Activated CD8-positive, alpha-beta T cell treated with anti-CD3 and anti-CD28 coated beads for 36 hours (primary cell): ENCODE data around the gene KLHL22. TPM values are rescaled to one million over a fixed set of nuclear protein-coding genes. Genes with fewer than 3 reads are reported as not detected.
"Not testable (repeated sequence)": the region's sequence is repeated elsewhere in the genome, so short reads cannot be mapped to it uniquely, and the experiment has no call there.

Source experiments
- ATAC-seq: fragments of 200-7000 bp; cut with Tn5 transposase; one replicate; pipeline ENCODE4 v1.10.0; 2021; ENCODE audit warnings: mild to moderate bottlenecking, moderate library complexity
- CTCF ChIA-PET: fragments of 350-600 bp; sonication (Branson Sonifier 250); formaldehyde crosslinking; loops from one replicate; lab custom pipeline; 2021; ENCODE audit warnings: antibody characterized with exemption; lab: Charles Lee
- POLR2A ChIA-PET: fragments of 350-600 bp; sonication (Branson Sonifier 250); formaldehyde crosslinking; loops from one replicate; lab custom pipeline; 2021; ENCODE audit warnings: antibody characterized with exemption; lab: Charles Lee
- DNase-seq: peaks from one replicate; pipeline ENCODE4 v3.0.0-alpha.2; 2020
- H3K27ac Mint-ChIP-seq: one replicate; pipeline ENCODE4 v1.8.0; 2021; ENCODE audit warnings: mild to moderate bottlenecking, mixed read lengths
- H3K27me3 Mint-ChIP-seq: one replicate; pipeline ENCODE4 v1.8.0; 2021; ENCODE audit warnings: mixed read lengths
- H3K36me3 Mint-ChIP-seq: one replicate; pipeline ENCODE4 v1.8.0; 2021; ENCODE audit warnings: low read depth, mixed read lengths
- H3K4me1 Mint-ChIP-seq: one replicate; pipeline ENCODE4 v1.8.0; 2021; ENCODE audit warnings: low read depth, mixed read lengths
- H3K4me3 Mint-ChIP-seq: one replicate; pipeline ENCODE4 v1.8.0; 2021; ENCODE audit warnings: mild to moderate bottlenecking, moderate library complexity, mixed read lengths
- H3K9me3 Mint-ChIP-seq: one replicate; pipeline ENCODE4 v1.8.0; 2021; ENCODE audit warnings: mixed read lengths
- intact Hi-C: fragments of 100-400 bp; cut with micrococcal nuclease; formaldehyde crosslinking; loops from one replicate; pipeline ENCODE4 v1.10.0; 2022
- total RNA-seq, 2 experiments: library from RNA; stranded (reverse); gene quantifications; one replicate each; pipeline ENCODE4 v1.2.3, GENCODE V29; 2021
- TF ChIP-seq, protein P1 (sequence below): fragments of 200-600 bp; IDR thresholded peaks from one replicate; pipeline ENCODE4 v1.8.0; 2022; ENCODE audit warnings: antibody characterized with exemption, mild to moderate bottlenecking

KLHL22 gene
- total RNA-seq, 2 experiments from 2014 or later: 16.3 to 17.9 TPM

DNA sequence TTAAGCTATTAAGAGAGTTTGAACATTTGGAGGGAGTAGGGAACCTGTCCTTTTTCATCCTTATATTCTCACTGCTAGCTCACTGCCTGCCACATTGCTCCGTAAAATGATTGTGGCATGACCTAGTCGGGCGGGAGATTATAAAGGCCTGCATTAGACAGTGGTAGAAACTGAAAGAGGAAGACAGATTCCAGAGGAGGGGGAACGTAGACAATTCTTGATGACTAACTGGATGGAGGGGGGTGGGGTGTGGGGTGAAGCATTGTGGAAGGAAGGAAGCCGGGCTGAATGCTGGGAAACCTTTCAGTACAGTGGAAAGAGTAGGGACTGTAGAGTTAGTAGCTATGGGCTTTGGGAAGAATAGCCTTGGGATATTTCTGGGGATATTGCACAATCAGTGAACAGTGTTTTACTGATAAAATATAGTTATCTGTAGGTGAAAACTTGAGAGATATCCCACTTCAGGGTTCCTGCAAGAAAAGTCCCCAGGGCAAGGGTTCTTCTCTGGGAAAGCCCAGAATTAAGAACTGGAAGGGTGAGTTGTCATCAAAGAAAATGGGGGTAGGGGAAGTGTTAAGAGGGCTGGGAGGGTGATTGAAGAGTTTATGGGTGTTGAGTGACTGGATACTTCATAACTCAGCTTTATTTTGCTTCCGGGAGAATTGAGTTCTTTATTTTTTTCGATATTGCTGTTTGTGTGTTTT is 13.9 kb upstream of the KLHL22 start:
- peaks cover 60% of the 10 kb centered on the region for H3K4me1 Mint-ChIP-seq
- TF ChIP-seq, protein P1, sequence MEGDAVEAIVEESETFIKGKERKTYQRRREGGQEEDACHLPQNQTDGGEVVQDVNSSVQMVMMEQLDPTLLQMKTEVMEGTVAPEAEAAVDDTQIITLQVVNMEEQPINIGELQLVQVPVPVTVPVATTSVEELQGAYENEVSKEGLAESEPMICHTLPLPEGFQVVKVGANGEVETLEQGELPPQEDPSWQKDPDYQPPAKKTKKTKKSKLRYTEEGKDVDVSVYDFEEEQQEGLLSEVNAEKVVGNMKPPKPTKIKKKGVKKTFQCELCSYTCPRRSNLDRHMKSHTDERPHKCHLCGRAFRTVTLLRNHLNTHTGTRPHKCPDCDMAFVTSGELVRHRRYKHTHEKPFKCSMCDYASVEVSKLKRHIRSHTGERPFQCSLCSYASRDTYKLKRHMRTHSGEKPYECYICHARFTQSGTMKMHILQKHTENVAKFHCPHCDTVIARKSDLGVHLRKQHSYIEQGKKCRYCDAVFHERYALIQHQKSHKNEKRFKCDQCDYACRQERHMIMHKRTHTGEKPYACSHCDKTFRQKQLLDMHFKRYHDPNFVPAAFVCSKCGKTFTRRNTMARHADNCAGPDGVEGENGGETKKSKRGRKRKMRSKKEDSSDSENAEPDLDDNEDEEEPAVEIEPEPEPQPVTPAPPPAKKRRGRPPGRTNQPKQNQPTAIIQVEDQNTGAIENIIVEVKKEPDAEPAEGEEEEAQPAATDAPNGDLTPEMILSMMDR: no peak
- intact Hi-C loops: loop anchor here (5.0 kb wide), 1 partner anchor 43 kb away; no protein-coding TSS in a partner anchor
- DNase-seq (peak; percentile 71), ATAC-seq (peak; percentile 32)
- H3K9me3 Mint-ChIP-seq: no peaks in the 10 kb centered on the region
- H3K4me3 Mint-ChIP-seq: peak overlapping the region; percentile 99
- ChIA-PET POLR2A (interaction anchor here (0.8 to 5.2 kb wide), 13 partner anchors 10 to 655 kb away, joined by 3 to 86 read pairs (median 9); partner anchors contain the start of genes GNB1L and RTL10), CTCF (interaction anchor here (1.0 to 4.3 kb wide), 9 partner anchors 9 to 55 kb away, joined by 3 to 25 read pairs (median 4); no protein-coding TSS in a partner anchor)
- H3K27ac Mint-ChIP-seq: peak overlapping the region; percentile 100
- H3K36me3 Mint-ChIP-seq: peaks cover 42% of the 10 kb centered on the region
- no peaks in the 10 kb centered on the region for H3K27me3 Mint-ChIP-seq

GRCh38 chr22:20508815-20509271 is 13.2 kb upstream of the KLHL22 start:
- ChIA-PET POLR2A (interaction anchor here (0.6 to 5.2 kb wide), 18 partner anchors 11 to 654 kb away, joined by 3 to 86 read pairs (median 6); partner anchors contain the start of genes GNB1L and RTL10), CTCF (interaction anchor here (1.0 to 4.3 kb wide), 9 partner anchors 9 to 57 kb away, joined by 3 to 25 read pairs (median 5); no protein-coding TSS in a partner anchor)
- Mint-ChIP-seq H3K4me1 (peaks cover 53% of the 10 kb centered on the region), H3K27me3 (no peaks in the 10 kb centered on the region), H3K9me3 (no peaks in the 10 kb centered on the region), H3K4me3 (peak overlapping the region; percentile 99), H3K36me3 (peaks cover 35% of the 10 kb centered on the region), H3K27ac (peak overlapping the region; percentile 100)
- no peak for DNase-seq
- TF ChIP-seq, protein P1: no peak
- intact Hi-C loops: loop anchor here (5.0 kb wide), 1 partner anchor 43 kb away; no protein-coding TSS in a partner anchor
- ATAC-seq: no peak

DNA sequence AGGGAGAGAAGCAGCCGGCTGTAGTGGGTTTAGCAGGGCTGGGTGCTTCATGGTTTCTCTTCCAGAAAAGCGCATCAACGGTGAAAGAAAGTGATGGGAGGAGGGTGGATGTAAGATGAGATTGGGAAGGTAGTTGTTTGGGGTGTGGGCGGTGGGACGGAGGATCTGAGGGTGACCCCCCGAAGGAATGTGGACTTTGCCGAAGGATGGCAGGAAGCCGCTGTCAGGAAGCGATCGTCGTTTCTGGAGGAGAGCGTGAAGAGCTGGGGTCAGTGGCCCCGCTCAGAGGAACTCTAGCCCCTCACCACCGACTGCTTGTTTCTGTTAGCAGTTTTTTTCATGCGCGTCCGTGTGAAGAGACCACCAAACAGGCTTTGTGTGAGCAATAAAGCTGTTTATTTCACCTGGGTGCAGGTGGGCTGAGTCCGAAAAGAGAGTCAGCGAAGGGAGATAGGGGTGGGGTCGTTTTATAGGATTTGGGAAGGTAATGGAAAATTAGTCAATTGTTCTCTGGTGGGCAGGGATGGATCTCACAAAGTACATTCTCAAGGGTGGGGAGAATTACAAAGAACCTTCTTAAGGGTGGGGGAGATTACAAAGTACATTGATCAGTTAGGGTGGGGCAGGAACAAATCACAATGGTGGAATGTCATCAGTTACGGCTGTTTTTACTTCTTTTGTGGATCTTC is 12.6 kb upstream of the KLHL22 start:
- ATAC-seq, DNase-seq, H3K27me3 Mint-ChIP-seq, H3K9me3 Mint-ChIP-seq: not testable (repeated sequence)
- intact Hi-C loops: loop anchor here (5.0 kb wide), 1 partner anchor 44 kb away; no protein-coding TSS in a partner anchor
- Mint-ChIP-seq H3K4me3 (peak overlapping the region; percentile 99), H3K27ac (peak overlapping the region; percentile 100), H3K4me1 (peaks cover 48% of the 10 kb centered on the region), H3K36me3 (peaks cover 32% of the 10 kb centered on the region)
- POLR2A ChIA-PET: interaction anchor here (0.6 to 5.2 kb wide), 21 partner anchors 11 to 653 kb away, joined by 3 to 86 read pairs (median 6); partner anchors contain the start of genes GNB1L, KLHL22 and RTL10
- CTCF ChIA-PET: interaction anchor here (0.6 to 4.3 kb wide), 5 partner anchors 43 to 90 kb away, joined by 4 to 25 read pairs (median 5); no protein-coding TSS in a partner anchor

DNA sequence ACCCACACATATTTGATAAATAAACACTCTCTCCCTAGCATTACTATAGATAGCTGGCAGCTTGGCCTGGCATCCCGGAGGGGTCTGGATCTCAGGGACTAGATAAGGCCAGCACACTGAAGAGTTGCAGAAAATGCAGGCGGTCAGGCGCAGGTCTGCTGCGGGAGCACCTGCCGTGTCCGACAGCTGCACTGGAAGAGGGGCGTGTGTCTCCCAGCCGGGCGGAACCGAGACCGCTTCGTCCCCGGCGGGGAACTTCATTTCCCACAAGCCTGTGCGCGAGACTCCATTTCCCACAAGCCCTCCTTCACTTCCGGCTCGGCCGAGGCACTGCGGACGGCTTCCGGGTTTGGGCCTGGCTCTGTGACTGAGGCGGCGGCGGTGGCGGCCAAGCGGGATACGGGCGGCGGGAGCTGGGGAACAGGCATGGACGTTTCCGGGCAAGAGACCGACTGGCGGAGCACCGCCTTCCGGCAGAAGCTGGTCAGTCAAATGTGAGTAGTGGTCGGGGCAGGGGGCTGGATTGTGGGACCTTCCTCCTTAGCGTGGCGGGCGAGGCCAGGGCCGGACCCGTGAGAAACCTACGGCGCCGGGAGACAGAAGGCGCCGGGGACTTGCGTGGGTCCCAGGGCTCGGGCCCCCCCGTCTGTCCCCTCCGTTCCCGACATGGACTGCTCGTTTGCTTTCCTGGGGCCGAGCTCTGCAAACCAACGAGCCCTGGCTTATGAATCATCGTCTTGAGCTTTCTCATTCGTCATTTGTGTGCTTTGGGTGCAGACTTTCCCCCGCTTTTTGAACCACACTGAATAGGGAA is 11.9 kb upstream of the KLHL22 start, which contains the start of gene MED15:
Gene MED15 (plus strand): TSS at position 358 of the 814 bp plus-strand sequence. CDS start 69 bp downstream, at position 427.
- Mint-ChIP-seq H3K4me1 (peaks cover 48% of the 10 kb centered on the region), H3K36me3 (peaks cover 32% of the 10 kb centered on the region), H3K27me3 (no peaks in the 10 kb centered on the region), H3K9me3 (no peaks in the 10 kb centered on the region), H3K4me3 (peak within 1 kb of the TSS; percentile 99), H3K27ac (peak within 1 kb of the TSS; percentile 100)
- peak; percentile 87 for ATAC-seq
- peak; percentile 95 for DNase-seq
- intact Hi-C loops: loop anchor here (5.0 kb wide), 1 partner anchor 45 kb away; no protein-coding TSS in a partner anchor
- ChIA-PET CTCF (interaction anchor here (0.6 to 4.3 kb wide), 5 partner anchors 44 to 89 kb away, joined by 4 to 25 read pairs (median 5); no protein-coding TSS in a partner anchor), POLR2A (interaction anchor here (0.6 to 5.2 kb wide), 20 partner anchors 12 to 71 kb away, joined by 3 to 86 read pairs (median 6); partner anchors contain the start of gene KLHL22)
- TF ChIP-seq, protein P1: no peak
